ENCODE measurements around the gene ZNF467.

DNA sequence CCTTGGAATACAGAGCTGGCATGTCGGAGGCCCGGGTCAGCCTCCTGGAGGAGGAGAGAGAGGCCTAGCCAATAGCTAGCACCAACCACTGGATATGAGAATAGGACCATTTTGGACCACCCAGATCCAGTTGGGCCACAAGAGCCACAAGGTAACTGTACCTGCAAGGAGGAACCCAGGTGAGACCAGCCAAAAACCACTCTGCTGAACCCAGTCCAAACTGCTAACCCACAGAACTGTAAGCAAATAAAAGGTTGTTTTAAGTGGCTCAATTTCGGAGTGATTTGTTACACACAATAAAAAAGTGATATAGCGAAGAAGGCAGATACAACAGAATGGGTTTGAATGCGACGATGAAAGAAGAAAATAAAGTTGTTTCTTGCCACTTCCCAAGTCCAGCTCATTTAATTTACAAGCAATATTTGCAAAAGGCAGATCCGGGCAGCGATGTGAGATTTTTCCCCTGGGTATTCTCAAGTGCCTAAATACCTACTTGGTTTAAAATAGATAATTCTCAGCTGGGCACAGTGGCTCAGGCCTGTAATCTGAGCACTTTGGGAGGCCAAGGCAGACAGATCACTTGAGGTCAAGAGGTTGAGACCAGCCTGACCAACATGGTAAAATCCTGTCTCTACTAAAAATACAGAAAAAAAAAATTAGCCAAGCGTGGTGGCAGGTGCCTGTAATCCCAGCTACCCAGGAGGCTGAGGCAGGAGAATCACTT, 23.1 kb downstream of the ZNF467 start:
- TF ChIP-seq, protein P1, sequence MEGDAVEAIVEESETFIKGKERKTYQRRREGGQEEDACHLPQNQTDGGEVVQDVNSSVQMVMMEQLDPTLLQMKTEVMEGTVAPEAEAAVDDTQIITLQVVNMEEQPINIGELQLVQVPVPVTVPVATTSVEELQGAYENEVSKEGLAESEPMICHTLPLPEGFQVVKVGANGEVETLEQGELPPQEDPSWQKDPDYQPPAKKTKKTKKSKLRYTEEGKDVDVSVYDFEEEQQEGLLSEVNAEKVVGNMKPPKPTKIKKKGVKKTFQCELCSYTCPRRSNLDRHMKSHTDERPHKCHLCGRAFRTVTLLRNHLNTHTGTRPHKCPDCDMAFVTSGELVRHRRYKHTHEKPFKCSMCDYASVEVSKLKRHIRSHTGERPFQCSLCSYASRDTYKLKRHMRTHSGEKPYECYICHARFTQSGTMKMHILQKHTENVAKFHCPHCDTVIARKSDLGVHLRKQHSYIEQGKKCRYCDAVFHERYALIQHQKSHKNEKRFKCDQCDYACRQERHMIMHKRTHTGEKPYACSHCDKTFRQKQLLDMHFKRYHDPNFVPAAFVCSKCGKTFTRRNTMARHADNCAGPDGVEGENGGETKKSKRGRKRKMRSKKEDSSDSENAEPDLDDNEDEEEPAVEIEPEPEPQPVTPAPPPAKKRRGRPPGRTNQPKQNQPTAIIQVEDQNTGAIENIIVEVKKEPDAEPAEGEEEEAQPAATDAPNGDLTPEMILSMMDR (IDR thresholded peaks at IDR 0.05; ENCODE audit: borderline replicate concordance, extremely low read depth, low read length, poor library complexity, severe bottlenecking): no peak
- TF ChIP-seq EZH2 (IDR thresholded peaks at IDR 0.05; ENCODE audit: borderline replicate concordance, low read depth, low read length, severe bottlenecking): no peak
